ENCODE data around the gene MEST.
"Not testable (repeated sequence)": the region's sequence is repeated elsewhere in the genome, so short reads cannot be mapped to it uniquely, and the experiment has no call there.

MEST gene

DNA sequence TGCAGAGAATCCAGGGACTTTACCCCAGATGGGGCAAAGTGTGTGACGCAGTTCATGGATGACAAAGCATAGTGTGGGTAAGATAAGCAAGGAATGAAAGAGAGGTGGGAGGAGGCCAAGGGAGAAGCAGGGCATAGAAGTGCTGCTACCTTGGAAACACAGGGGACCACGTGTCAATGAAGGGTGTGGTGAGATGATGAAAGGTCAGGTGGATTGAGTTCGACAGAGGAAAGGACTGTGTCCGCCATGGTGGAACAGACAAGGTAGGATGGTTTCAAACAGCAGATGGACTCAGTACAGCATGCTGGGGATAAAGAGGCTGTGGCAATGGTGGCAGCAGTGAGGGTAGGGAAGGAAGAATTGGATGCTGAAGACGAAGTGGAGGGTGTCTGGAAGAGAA is 32.7 kb downstream of the MEST start:
- no peak overlapping the region for H3K4me3 ChIP-seq (ENCODE audit: low read depth, low read length)
- no peak for DNase-seq (ENCODE audit: low read depth)
- TF ChIP-seq, protein P1, sequence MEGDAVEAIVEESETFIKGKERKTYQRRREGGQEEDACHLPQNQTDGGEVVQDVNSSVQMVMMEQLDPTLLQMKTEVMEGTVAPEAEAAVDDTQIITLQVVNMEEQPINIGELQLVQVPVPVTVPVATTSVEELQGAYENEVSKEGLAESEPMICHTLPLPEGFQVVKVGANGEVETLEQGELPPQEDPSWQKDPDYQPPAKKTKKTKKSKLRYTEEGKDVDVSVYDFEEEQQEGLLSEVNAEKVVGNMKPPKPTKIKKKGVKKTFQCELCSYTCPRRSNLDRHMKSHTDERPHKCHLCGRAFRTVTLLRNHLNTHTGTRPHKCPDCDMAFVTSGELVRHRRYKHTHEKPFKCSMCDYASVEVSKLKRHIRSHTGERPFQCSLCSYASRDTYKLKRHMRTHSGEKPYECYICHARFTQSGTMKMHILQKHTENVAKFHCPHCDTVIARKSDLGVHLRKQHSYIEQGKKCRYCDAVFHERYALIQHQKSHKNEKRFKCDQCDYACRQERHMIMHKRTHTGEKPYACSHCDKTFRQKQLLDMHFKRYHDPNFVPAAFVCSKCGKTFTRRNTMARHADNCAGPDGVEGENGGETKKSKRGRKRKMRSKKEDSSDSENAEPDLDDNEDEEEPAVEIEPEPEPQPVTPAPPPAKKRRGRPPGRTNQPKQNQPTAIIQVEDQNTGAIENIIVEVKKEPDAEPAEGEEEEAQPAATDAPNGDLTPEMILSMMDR (IDR thresholded peaks at IDR 0.05; ENCODE audit: insufficient read depth, low read depth, low read length, missing control alignments), result no peak

DNA sequence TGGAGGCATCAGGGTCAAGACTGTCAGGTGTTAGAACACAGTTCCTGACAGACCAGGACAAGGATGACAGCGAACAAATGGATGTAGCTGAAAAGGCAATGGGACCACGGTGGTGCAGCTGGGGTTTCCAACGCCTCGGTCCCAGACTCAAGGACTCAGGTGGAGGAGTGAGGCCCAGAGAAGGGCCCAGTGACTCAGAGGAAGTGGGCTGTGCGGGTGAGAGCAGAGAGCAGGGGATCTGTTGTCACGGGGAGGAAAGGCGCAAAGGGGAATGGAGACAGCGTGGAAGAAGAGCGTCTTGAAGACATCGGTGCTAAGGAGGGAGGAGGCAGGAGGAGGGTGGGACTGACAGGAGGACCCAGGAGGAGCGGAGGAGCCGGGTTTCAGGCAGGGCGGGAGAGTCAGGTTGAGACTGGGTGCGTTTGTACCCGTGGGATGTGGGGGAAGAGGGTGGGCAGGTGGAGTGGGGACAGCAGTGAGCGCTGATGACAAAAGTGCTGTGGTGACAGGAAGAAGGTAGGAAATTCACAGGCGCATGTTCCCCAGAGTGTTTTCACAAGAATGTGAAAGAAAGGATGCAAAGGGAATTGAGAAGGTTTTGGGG is 36.0 kb downstream of the MEST start:
- not testable (repeated sequence) for H3K4me3 ChIP-seq (ENCODE audit: low read depth, low read length); DNase-seq (ENCODE audit: low read depth)

DNA sequence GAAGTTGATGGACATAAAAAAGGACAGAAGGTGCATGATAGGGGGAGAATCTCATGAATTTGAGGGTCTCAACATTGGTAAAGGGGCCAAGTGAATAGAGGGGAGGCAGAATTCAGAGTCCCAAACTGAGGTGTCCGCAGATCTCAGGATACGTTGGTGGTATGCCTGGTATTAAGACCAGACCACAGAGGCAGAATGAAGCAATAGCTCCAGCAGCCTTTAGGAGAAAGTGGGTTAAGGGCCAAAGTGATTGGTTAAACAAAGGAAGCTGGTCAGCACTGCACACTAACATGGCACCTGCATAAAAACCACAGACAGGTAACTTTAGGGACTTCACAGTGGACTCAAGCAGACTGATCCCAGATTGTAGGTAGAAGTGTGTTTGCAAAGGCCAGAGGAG is 37.5 kb downstream of the MEST start:
- H3K4me3 ChIP-seq (ENCODE audit: low read depth, low read length), result no peak overlapping the region
- no peak for DNase-seq (ENCODE audit: low read depth)
- TF ChIP-seq, protein P1 (IDR thresholded peaks at IDR 0.05; ENCODE audit: insufficient read depth, low read depth, low read length, missing control alignments), result no peak

DNA sequence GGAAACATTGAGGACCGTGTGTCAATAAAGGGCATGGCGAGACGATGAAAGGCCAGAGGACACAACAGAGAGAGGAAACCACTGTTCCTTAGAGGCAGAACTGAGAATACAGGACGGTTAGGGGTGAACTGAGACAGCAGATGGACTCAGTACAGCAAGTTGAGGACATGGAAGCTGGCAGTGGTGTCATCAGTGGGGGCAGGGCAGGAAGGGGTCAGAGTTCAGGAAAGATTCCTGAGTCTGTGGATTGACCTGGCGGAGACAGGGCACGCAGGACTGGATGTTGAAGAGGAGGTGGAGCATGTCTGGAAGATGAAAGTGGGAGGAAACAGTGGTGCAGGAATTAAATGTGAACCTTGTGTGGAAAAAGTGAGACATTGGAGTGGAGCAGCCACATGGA is 46.0 kb downstream of the MEST start:
- not testable (repeated sequence) for H3K4me3 ChIP-seq (ENCODE audit: low read depth, low read length); DNase-seq (ENCODE audit: low read depth)

DNA sequence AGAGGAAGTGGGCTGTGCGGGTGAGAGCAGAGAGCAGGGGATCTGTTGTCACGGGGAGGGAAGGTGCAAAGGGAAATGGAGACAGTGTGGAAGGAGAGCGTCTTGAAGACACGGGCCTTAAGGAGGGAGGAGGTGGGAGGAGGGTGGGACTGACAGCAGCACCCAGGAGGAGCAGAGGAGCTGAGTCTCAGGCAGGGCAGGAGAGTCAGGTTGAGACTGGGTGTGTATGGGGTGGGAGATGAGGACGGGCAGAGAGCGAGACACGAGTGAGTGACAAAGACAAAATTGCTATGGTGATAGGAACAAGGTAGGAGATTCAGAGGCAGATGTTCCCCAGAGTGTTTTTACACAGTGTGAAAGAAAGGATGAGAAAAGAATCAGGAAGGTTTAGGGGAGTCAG is 49.4 kb downstream of the MEST start:
- H3K4me3 ChIP-seq (ENCODE audit: low read depth, low read length); DNase-seq (ENCODE audit: low read depth): not testable (repeated sequence)

DNA sequence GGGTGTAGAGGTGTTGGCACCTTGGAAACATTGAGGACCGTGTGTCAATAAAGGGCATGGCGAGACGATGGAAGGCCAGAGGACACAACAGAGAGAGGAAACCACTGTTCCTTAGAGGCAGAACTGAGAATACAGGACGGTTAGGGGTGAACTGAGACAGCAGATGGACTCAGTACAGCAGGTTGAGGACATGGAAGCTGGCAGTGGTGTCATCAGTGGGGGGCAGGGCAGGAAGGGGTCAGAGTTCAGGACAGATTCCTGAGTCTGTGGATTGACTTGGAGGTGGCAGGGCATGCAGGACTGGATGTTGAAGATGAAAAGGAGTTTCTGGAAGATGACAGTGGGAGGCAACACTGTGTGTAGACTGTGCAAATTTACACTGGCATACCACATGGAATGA is 50.4 kb downstream of the MEST start:
- not testable (repeated sequence) for H3K4me3 ChIP-seq (ENCODE audit: low read depth, low read length); DNase-seq (ENCODE audit: low read depth)

DNA sequence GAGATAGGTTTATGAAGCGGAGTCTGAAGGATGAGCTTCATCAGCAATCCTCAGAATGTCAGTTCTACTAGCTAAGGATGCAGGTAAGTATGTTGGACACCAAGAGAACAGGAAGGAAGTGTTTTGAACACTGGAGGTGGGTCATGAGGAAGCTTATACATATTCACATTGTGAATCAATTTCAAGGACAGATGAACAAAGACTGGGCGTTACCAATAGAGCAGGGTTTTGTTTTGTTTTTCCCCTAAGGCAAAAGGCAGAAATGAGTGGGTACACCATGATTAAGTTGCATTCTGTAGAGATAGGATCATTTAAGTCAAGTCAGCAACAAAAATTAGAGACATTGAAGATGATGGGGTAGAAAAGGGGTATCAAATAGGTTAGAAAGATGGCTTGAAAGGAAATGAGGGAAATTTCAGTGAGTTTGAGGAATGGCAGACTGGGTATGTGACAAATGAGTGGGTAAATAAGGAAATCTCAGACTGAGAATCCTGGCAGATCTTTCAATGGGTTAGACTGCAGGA is 51.7 kb downstream of the MEST start:
- no peak overlapping the region for H3K4me3 ChIP-seq (ENCODE audit: low read depth, low read length)
- no peak for DNase-seq (ENCODE audit: low read depth)
- TF ChIP-seq, protein P1 (IDR thresholded peaks at IDR 0.05; ENCODE audit: insufficient read depth, low read depth, low read length, missing control alignments), result no peak

DNA sequence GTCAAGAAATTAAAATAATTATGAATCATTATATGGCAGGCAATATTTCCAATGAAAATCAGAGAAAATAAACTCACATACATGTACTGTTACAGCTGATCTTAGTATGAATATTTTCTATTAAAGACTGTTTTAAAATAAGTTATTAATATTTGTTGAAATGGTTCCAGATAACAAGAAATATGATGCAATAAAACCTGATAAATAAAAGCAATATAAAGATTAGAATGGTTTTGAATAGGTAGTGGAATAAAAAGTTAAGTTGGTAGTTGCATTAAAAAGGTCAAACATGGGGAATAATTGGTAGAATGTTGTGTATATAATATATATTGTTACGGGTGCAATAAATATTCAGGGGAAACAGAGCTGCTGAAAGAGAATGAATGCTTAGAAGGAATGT is 52.5 kb downstream of the MEST start:
- no peak for DNase-seq (ENCODE audit: low read depth)
- no peak overlapping the region for H3K4me3 ChIP-seq (ENCODE audit: low read depth, low read length)
- TF ChIP-seq, protein P1 (IDR thresholded peaks at IDR 0.05; ENCODE audit: insufficient read depth, low read depth, low read length, missing control alignments), result no peak

DNA sequence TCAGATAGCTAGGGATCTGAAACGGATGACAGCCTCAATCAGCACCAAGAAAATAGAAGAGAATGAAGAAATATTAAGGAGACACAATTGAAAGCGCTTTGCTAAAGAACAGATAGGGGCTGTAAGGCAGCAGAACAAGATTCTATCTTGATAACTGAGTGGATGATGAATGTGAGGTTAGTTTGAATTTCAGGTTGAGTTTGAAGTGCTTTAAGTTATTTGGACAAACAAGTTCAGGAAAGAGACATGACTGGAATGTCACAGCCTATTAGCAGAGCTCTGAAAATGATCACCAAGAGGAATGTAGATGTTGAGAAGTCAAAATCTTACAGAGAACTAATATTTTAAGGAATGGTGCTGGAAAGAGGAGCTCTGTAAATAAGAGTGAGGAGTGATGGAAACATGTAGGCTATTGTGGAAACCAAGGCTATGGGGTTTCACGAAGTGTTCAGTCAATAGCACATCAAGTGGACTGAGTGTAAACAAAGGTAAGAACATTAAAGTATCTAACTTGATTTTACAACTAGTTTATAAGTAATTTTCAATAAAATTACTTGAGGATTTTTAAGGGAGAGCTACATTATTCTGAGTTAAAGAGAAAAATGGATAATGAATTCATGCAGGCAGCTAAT is 61.6 kb downstream of the MEST start:
- H3K4me3 ChIP-seq (ENCODE audit: low read depth, low read length), result no peak overlapping the region
- no peak for DNase-seq (ENCODE audit: low read depth)
- TF ChIP-seq, protein P1 (IDR thresholded peaks at IDR 0.05; ENCODE audit: insufficient read depth, low read depth, low read length, missing control alignments), result no peak
